Head of caudate nucleus (tissue), 42 donors: ENCODE measurements around the gene AK4.
A peak's percentile ranks its signal among the peaks of the same experiment; 100 is the strongest.
"Not testable (repeated sequence)": the region's sequence is repeated elsewhere in the genome, so short reads cannot be mapped to it uniquely, and the experiment has no call there.

ENCODE experiments used
- DNase-seq, 42 donors: peaks; one replicate each; pipeline versions ENCODE4 v3.0.0 to v3.0.0-alpha.2; 2020 to 2021; ENCODE audit warnings: mixed read lengths in 7 of 42
- intact Hi-C: fragments of 100-400 bp; cut with DNase I; formaldehyde crosslinking; loops from one replicate; pipeline ENCODE4 v1.15.0; 2022

The AK4 gene

GRCh38 chr1:65149351-65150107 is 1.5 kb downstream of the AK4 start:
- DNase-seq, result peak in 2 of 42 donors; percentile 11 to 15
- intact Hi-C loops, result no loop called here

- no peak for DNase-seq
- intact Hi-C loops, result no loop called here
Measured at GRCh38 chr1:65150108-65150463, 2.1 kb downstream of the AK4 start.

- DNase-seq, result peak in 1 of 42 donors; percentile 34
- intact Hi-C loops, result no loop called here
Measured at GRCh38 chr1:65150583-65151263, 2.7 kb downstream of the AK4 start.

GRCh38 chr1:65151641-65152040 is 3.6 kb downstream of the AK4 start:
- no peak for DNase-seq
- intact Hi-C loops, result no loop called here

GRCh38 chr1:65153635-65154034 is 5.6 kb downstream of the AK4 start:
- DNase-seq, result no peak
- intact Hi-C loops, result no loop called here

GRCh38 chr1:65156910-65157545 is 9.0 kb downstream of the AK4 start:
- intact Hi-C loops, result no loop called here
- DNase-seq, result no peak

- intact Hi-C loops, result no loop called here
- no peak for DNase-seq
Measured at GRCh38 chr1:65157546-65157941, 9.5 kb downstream of the AK4 start.

- DNase-seq, intact Hi-C loops: not testable (repeated sequence)
Measured at GRCh38 chr1:65159291-65159688, 11.3 kb downstream of the AK4 start.

GRCh38 chr1:65159801-65160523 is 12.0 kb downstream of the AK4 start:
- DNase-seq, result no peak
- intact Hi-C loops, result no loop called here

GRCh38 chr1:65163201-65163805 is 15.3 kb downstream of the AK4 start:
- DNase-seq, result no peak
- intact Hi-C loops, result no loop called here

- DNase-seq, intact Hi-C loops: not testable (repeated sequence)
Measured at GRCh38 chr1:65164101-65164500, 16.1 kb downstream of the AK4 start.

GRCh38 chr1:65164633-65165032 is 16.6 kb downstream of the AK4 start:
- DNase-seq, result no peak
- intact Hi-C loops, result no loop called here

GRCh38 chr1:65165269-65165993 is 17.4 kb downstream of the AK4 start:
- intact Hi-C loops, result no loop called here
- DNase-seq, result no peak

GRCh38 chr1:65166572-65167305 is 18.7 kb downstream of the AK4 start:
- intact Hi-C loops, result no loop called here
- no peak for DNase-seq

- no peak for DNase-seq
- intact Hi-C loops, result no loop called here
Measured at GRCh38 chr1:65167586-65168242, 19.7 kb downstream of the AK4 start.

GRCh38 chr1:65168867-65169266 is 20.9 kb downstream of the AK4 start:
- DNase-seq, result no peak
- intact Hi-C loops, result no loop called here

- intact Hi-C loops, result no loop called here
- DNase-seq, result no peak
Measured at GRCh38 chr1:65170511-65171142, 22.6 kb downstream of the AK4 start.
